Esophagus squamous epithelium (tissue), 5 donors: ENCODE results near the gene IGFBP1. TPM values are rescaled to one million over a fixed set of nuclear protein-coding genes. Genes with fewer than 3 reads are reported as not detected.
A peak's percentile ranks its signal among the peaks of the same experiment; 100 is the strongest.

Experiments
- DNase-seq: peaks from one replicate; lab custom pipeline; 2025; lab: John Stamatoyannopoulos, UW
- H3K27ac ChIP-seq, 4 donors: fragments of 200-600 bp; sonication (generic); one replicate each; pipeline ENCODE4 v1.5.1; 2016 to 2019; ENCODE audit warnings: mild to moderate bottlenecking in 1 of 4
- H3K27me3 ChIP-seq, 4 donors: fragments of 200-600 bp; sonication (generic); 1 replicate in 3 of 4; 2 replicates in 1 of 4; pipeline versions ENCODE4 v1.5.1 to v1.6.0; 2017 to 2021; ENCODE audit warnings: antibody characterized with exemption in 1 of 4
- H3K36me3 ChIP-seq, 3 donors: fragments of 200-600 bp; sonication (generic); one replicate each; pipeline ENCODE4 v1.5.1; 2016 to 2019
- H3K4me1 ChIP-seq, 3 donors: fragments of 200-600 bp; sonication (generic); one replicate each; pipeline ENCODE4 v1.5.1; 2017 to 2019
- H3K4me3 ChIP-seq, 4 donors: fragments of 200-600 bp; sonication (generic); 1 replicate in 3 of 4; 2 replicates in 1 of 4; pipeline ENCODE4 v1.5.1; 2016 to 2019; ENCODE audit warnings: mild to moderate bottlenecking in 2 of 4, moderate library complexity in 1 of 4
- H3K9me3 ChIP-seq, 3 donors: fragments of 200-600 bp; sonication (generic); one replicate each; pipeline ENCODE4 v1.5.1; 2016 to 2019
- CTCF ChIP-seq, 6 experiments: fragments of 450-650 bp in 4 of 6; fragments of 200-600 bp in 2 of 6; sonication (generic) in 2 of 6; IDR thresholded peaks; one replicate each; pipeline ENCODE4 v1.5.1; 2016 to 2019; ENCODE audit warnings: antibody characterized with exemption in 6 of 6, mild to moderate bottlenecking in 4 of 6, moderate library complexity in 4 of 6
- POLR2A ChIP-seq, 4 donors: fragments of 450-650 bp; IDR thresholded peaks; one replicate each; pipeline ENCODE4 v1.6.1; 2017; ENCODE audit warnings: antibody characterized with exemption in 4 of 4, mild to moderate bottlenecking in 4 of 4, moderate library complexity in 3 of 4
- WGBS, 2 donors: methylation state at CpG; one replicate each; pipeline ENCODE4 v1.1.5; 2018; 5-methylcytosine and 5-hydroxymethylcytosine counted together
- intact Hi-C: fragments of 100-400 bp; cut with DNase I; formaldehyde crosslinking; loops from one replicate; pipeline ENCODE4 v1.15.0; 2022
- total RNA-seq, 4 donors: library from RNA; depleted of rRNA; stranded (reverse); fragments of >200 nt; gene quantifications; one replicate each; pipeline ENCODE4 v1.1.0, GENCODE V29; 2016
- donor health status: DM: yes; HTN: yes; CAD: no.

The IGFBP1 gene
- total RNA-seq, 4 donors from 2014 or later, result not detected

DNA sequence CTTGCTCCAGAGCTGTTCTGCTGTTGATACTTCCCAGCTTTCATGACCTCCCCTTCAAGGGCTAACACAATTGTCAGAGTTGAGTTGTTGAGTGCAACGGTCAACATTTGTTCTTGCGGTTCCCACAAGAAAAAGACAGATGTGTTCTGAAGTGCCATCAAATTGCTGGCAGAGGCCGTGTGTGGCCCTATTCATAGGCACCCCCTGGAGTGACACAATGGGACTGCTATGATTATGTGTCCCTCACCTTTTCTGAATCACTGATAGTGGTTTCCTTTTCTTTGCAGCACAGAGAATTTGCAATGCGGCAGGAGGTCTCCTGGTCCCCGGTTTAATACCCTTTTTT, 5.8 kb upstream of the IGFBP1 start:
- no peaks in the 10 kb centered on the region for H3K4me1 ChIP-seq

GRCh38 chr7:45884136-45884535, 4.2 kb upstream of the IGFBP1 start:
- TF ChIP-seq POLR2A (IDR thresholded peaks at IDR 0.05) (no peak), CTCF (IDR thresholded peaks at IDR 0.05) (no peak)
- Histone ChIP-seq H3K4me3 (no peak overlapping the region), H3K9me3 (no peaks in the 10 kb centered on the region), H3K4me1 (peaks cover 0 to 13% (median 8%) of the 10 kb centered on the region in 3 donors), H3K27ac (no peak overlapping the region), H3K27me3 (peaks cover 0 to 57% (median 0%) of the 10 kb centered on the region in 4 donors), H3K36me3 (no peaks in the 10 kb centered on the region)
- DNase-seq, result no peak
- 78 to 81% methylated on average over 4 of the region's 4 CpGs for WGBS, 2 donors
- intact Hi-C loops, result no loop called here

More for the DNA sequence above, 5.8 kb upstream of the IGFBP1 start:
- no peak for TF ChIP-seq CTCF (IDR thresholded peaks at IDR 0.05)
- TF ChIP-seq POLR2A (IDR thresholded peaks at IDR 0.05), result no peak
- DNase-seq, result no peak
- Histone ChIP-seq H3K27ac (no peak overlapping the region), H3K27me3 (peaks cover 0 to 40% (median 0%) of the 10 kb centered on the region in 4 donors), H3K36me3 (no peaks in the 10 kb centered on the region), H3K4me3 (no peak overlapping the region), H3K9me3 (no peaks in the 10 kb centered on the region)
- intact Hi-C loops, result no loop called here
- WGBS, 2 donors, result 69 to 80% methylated on average over 5 of the region's 5 CpGs

- 61 to 64% methylated on average over 3 to 5 of the region's 7 CpGs for WGBS, 2 donors
- TF ChIP-seq CTCF (IDR thresholded peaks at IDR 0.05), result no peak
- TF ChIP-seq POLR2A (IDR thresholded peaks at IDR 0.05), result no peak
- intact Hi-C loops, result no loop called here
- Histone ChIP-seq H3K27ac (no peak overlapping the region), H3K4me3 (no peak overlapping the region), H3K4me1 (peaks cover 0 to 13% (median 8%) of the 10 kb centered on the region in 3 donors), H3K27me3 (peaks cover 0 to 70% (median 2%) of the 10 kb centered on the region in 4 donors), H3K9me3 (no peaks in the 10 kb centered on the region), H3K36me3 (no peaks in the 10 kb centered on the region)
- no peak for DNase-seq
These were observed 2.9 kb upstream of the IGFBP1 start for GRCh38 chr7:45885264-45885882.

DNA sequence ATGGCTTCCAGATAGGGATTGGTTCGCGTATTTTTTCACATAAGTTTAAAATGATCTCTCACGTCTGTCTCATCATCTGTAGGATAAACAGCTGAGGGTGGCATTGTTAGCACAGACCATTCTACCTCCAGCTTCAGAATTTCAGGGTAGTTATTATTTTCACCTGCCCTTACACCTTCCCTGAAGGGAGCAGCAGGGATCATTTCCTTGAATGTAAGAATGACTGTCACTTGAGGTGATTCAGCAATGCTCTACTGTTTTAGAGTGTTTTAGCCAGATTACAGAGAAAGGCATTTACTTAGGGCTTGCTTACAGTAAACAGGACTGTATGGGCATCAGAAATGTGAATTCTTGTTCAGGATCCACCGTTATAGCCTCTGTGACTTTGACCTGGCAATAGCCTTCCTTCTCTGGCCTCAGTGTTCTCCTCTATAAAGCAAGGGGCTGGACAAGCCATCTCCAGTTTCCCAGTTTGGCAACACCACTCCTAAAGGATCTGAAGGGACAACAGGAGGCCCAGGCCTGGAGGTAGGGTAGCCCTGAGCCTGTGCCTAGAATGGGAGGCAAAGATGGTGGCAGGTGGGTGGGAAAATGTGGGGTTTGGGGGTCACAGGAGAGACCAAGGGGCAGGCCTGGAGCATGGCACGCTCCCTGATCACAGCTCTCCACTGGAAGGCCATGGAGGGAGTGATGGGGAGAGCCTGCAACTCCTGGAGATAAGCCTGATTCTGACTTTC, 1.2 kb upstream of the IGFBP1 start:
- DNase-seq, result no peak
- 81 to 91% methylated on average over 5 of the region's 5 CpGs for WGBS, 2 donors
- intact Hi-C loops, result no loop called here
- peaks cover 0 to 13% (median 8%) of the 10 kb centered on the region in 3 donors for H3K4me1 ChIP-seq
- no peak overlapping the region for H3K27ac ChIP-seq
- H3K36me3 ChIP-seq, result no peaks in the 10 kb centered on the region
- no peak overlapping the region for H3K4me3 ChIP-seq
- TF ChIP-seq POLR2A (IDR thresholded peaks at IDR 0.05), result no peak
- TF ChIP-seq CTCF (IDR thresholded peaks at IDR 0.05), result no peak
- peaks cover 0 to 79% (median 2%) of the 10 kb centered on the region in 4 donors for H3K27me3 ChIP-seq
- H3K9me3 ChIP-seq, result no peaks in the 10 kb centered on the region

GRCh38 chr7:45888993-45889366, 692 bp downstream of the IGFBP1 start:
- no peak for TF ChIP-seq CTCF (IDR thresholded peaks at IDR 0.05)
- Histone ChIP-seq H3K27me3 (peaks cover 0 to 82% (median 2%) of the 10 kb centered on the region in 4 donors), H3K4me1 (peaks cover 0 to 13% (median 8%) of the 10 kb centered on the region in 3 donors), H3K9me3 (no peaks in the 10 kb centered on the region), H3K4me3 (peak overlapping the region in 2 of 4 donors; percentile 30 to 55), H3K36me3 (no peaks in the 10 kb centered on the region), H3K27ac (no peak overlapping the region)
- intact Hi-C loops, result no loop called here
- WGBS, 2 donors, result 41 to 44% methylated on average over 3 to 5 of the region's 14 CpGs
- no peak for DNase-seq
